SK-N-SH (cell line): Measurements from ENCODE around the gene TAC4. TPM values are rescaled to one million over a fixed set of nuclear protein-coding genes. Genes with fewer than 3 reads are reported as not detected.

Experiments
- CTCF ChIA-PET: fragments of 300-600, 350-600 bp; formaldehyde crosslinking; extraction: SDS; loops from one replicate; lab custom pipeline; 2021; lab: Yijun Ruan, JAX
- POLR2A ChIA-PET: fragments of 350-600 bp; sonication (Branson Sonifier 250); formaldehyde crosslinking; extraction: SDS; loops from one replicate; lab custom pipeline; 2020; ENCODE audit warnings: antibody characterized with exemption, inconsistent platforms; lab: Yijun Ruan, JAX
- DNase-seq: peaks from one replicate; pipeline ENCODE4 v3.0.0; 2012
- H2AFZ ChIP-seq: fragments of 200-600 bp; sonication (generic); 2 replicates; pipeline ENCODE4 v1.8.1; 2016; ENCODE audit warnings: antibody characterized with exemption, mild to moderate bottlenecking, low read depth
- H3F3A ChIP-seq: fragments of 200-600 bp; sonication (generic); replicated peaks from 2 replicates; pipeline ENCODE3; 2016; ENCODE audit warnings: antibody characterized with exemption, mild to moderate bottlenecking; ENCODE audit not compliant: insufficient read depth
- H3K27ac ChIP-seq, 2 experiments: fragments of 200-500 bp in 1 of 2; fragments of 200-600 bp in 1 of 2; sonication (Bioruptor generic) in 1 of 2; sonication (generic), shearing (Covaris generic) in 1 of 2; 2 replicates each; pipeline versions ENCODE4 v1.5.1 to v1.6.1; 2014 to 2016; ENCODE audit warnings: low read depth in 2 of 2, inconsistent platforms in 1 of 2, low read length in 1 of 2, mild to moderate bottlenecking in 1 of 2, mixed read lengths in 1 of 2
- H3K27me3 ChIP-seq: fragments of 200-600 bp; sonication (generic), shearing (Covaris generic); 2 replicates; pipeline ENCODE4 v1.6.1; 2016; ENCODE audit warnings: mixed run types; ENCODE audit not compliant: insufficient read depth
- H3K36me3 ChIP-seq, 2 experiments: fragments of 200-500 bp in 1 of 2; fragments of 200-600 bp in 1 of 2; sonication (Bioruptor generic) in 1 of 2; sonication (generic) in 1 of 2; replicated peaks in 1 of 2; 2 replicates each; pipeline versions ENCODE3 to v1.5.1; 2014 to 2016; ENCODE audit warnings: low read length in 1 of 2, mild to moderate bottlenecking in 1 of 2; ENCODE audit not compliant: insufficient read depth in 2 of 2, control insufficient read depth in 1 of 2
- H3K4me1 ChIP-seq, 2 experiments: fragments of 200-500 bp in 1 of 2; fragments of 200-600 bp in 1 of 2; sonication (Bioruptor generic) in 1 of 2; sonication (generic), shearing (Covaris generic) in 1 of 2; 2 replicates each; pipeline versions ENCODE4 v1.5.1 to v1.6.1; 2014 to 2016; ENCODE audit warnings: low read depth in 1 of 2, low read length in 1 of 2, mixed run types in 1 of 2; ENCODE audit not compliant: insufficient read depth in 2 of 2, control insufficient read depth in 1 of 2
- H3K4me2 ChIP-seq: fragments of 200-600 bp; sonication (generic), shearing (Covaris generic); 2 replicates; pipeline ENCODE4 v1.6.1; 2017; ENCODE audit warnings: mixed run types
- H3K4me3 ChIP-seq, 2 experiments: fragments of 200-500 bp in 1 of 2; fragments of 200-600 bp in 1 of 2; sonication (Bioruptor generic) in 1 of 2; sonication (generic), shearing (Covaris generic) in 1 of 2; 2 replicates each; pipeline versions ENCODE4 v1.5.1 to v1.8.1; 2014 to 2016; ENCODE audit warnings: low read depth in 2 of 2, inconsistent platforms in 1 of 2, low read length in 1 of 2, mild to moderate bottlenecking in 1 of 2, mixed read lengths in 1 of 2, moderate library complexity in 1 of 2
- H3K79me2 ChIP-seq: fragments of 200-600 bp; sonication (generic); 2 replicates; pipeline ENCODE4 v1.8.1; 2017; ENCODE audit warnings: mild to moderate bottlenecking; ENCODE audit not compliant: insufficient read depth
- H3K9ac ChIP-seq: fragments of 200-600 bp; sonication (generic); 2 replicates; pipeline ENCODE4 v1.6.1; 2017; ENCODE audit warnings: mixed run types
- H3K9me2 ChIP-seq: fragments of 200-600 bp; sonication (generic); 2 replicates; pipeline ENCODE4 v1.6.1; 2017; ENCODE audit warnings: mixed run types
- H3K9me3 ChIP-seq: fragments of 200-600 bp; sonication (generic); 2 replicates; pipeline ENCODE4 v1.6.1; 2017; ENCODE audit warnings: mixed run types, mild to moderate bottlenecking, moderate library complexity
- H4K20me1 ChIP-seq: fragments of 200-600 bp; sonication (generic); 2 replicates; pipeline ENCODE4 v1.6.1; 2017; ENCODE audit warnings: mild to moderate bottlenecking, mixed run types; ENCODE audit not compliant: insufficient read depth
- CTCF ChIP-seq: fragments of 200-600 bp; sonication (generic); IDR thresholded peaks from 2 replicates; pipeline ENCODE4 v1.6.1; 2017; ENCODE audit warnings: antibody characterized with exemption, mild to moderate bottlenecking, moderate library complexity
- FOXJ3 ChIP-seq: sonication (generic); formaldehyde crosslinking; IDR thresholded peaks from 2 replicates; pipeline ENCODE4 v1.5.1; 2020; ENCODE audit warnings: mild to moderate bottlenecking, missing genetic modification reagents
- GABPA ChIP-seq: IDR thresholded peaks from 2 replicates; pipeline ENCODE4 v1.4.0; 2012; ENCODE audit warnings: low read depth, mild to moderate bottlenecking
- GATA2 ChIP-seq: sonication (generic); formaldehyde crosslinking; IDR thresholded peaks from 2 replicates; pipeline ENCODE4 v1.5.0; 2020; ENCODE audit warnings: mild to moderate bottlenecking, missing genetic modification reagents
- JUND ChIP-seq: IDR thresholded peaks from 2 replicates; pipeline ENCODE4 v1.4.0; 2012
- MXI1 ChIP-seq: IDR thresholded peaks from 2 replicates; pipeline ENCODE4 v1.6.1; 2012; ENCODE audit warnings: mild to moderate bottlenecking, low read depth, low read length, improper control_type of control experiment
- NRF1 ChIP-seq: IDR thresholded peaks from 2 replicates; pipeline ENCODE4 v1.6.1; 2012; ENCODE audit warnings: low read depth, mild to moderate bottlenecking, low read length
- PBX3 ChIP-seq: IDR thresholded peaks from 2 replicates; pipeline ENCODE4; 2012
- POLR2AphosphoS5 ChIP-seq: IDR thresholded peaks from 2 replicates; pipeline ENCODE4 v1.6.1; 2012; ENCODE audit warnings: low read depth, low read length
- RCOR1 ChIP-seq: fragments of 150-350 bp; IDR thresholded peaks from 2 replicates; pipeline ENCODE4 v1.6.1; 2017; ENCODE audit warnings: antibody characterized with exemption, low read length
- RXRA ChIP-seq: IDR thresholded peaks from 2 replicates; pipeline ENCODE4 v1.4.0; 2012; ENCODE audit warnings: low read depth, mild to moderate bottlenecking, borderline replicate concordance
- SMC3 ChIP-seq: IDR thresholded peaks from 2 replicates; pipeline ENCODE4 v1.6.1; 2012; ENCODE audit warnings: low read depth, low read length, improper control_type of control experiment
- TAF1 ChIP-seq: IDR thresholded peaks from 2 replicates; pipeline ENCODE4 v1.6.1; 2012; ENCODE audit warnings: low read depth, mild to moderate bottlenecking, low read length, moderate library complexity, borderline replicate concordance
- TEAD4 ChIP-seq: IDR thresholded peaks from 2 replicates; pipeline ENCODE4 v1.4.0; 2012; ENCODE audit warnings: mild to moderate bottlenecking, borderline replicate concordance; ENCODE audit not compliant: insufficient read depth
- WGBS: methylation state at CpG from one replicate; pipeline ENCODE4 v1.1.6; 2017; ENCODE audit warnings: low lambda C conversion rate; 5-methylcytosine and 5-hydroxymethylcytosine counted together
- polyA plus RNA-seq, 3 experiments: library from polyadenylated mRNA; depleted of rRNA; stranded (reverse); fragments of >200 nt; gene quantifications; 2 replicates each; pipeline ENCODE4 v1.2.3, GENCODE V29; 2012
- TF ChIP-seq, protein P1 (sequence below): IDR thresholded peaks from 2 replicates; pipeline ENCODE4 v1.4.0; 2012; ENCODE audit warnings: low read depth, borderline replicate concordance
- TF ChIP-seq, protein P2 (sequence below): IDR thresholded peaks from 2 replicates; pipeline ENCODE4 v1.6.1; 2012; ENCODE audit warnings: mild to moderate bottlenecking, low read depth, low read length, moderate library complexity

Gene TAC4
- polyA plus RNA-seq, 1 of the 3 experiments (the other 2 are of a cell fraction), result not detected

DNA sequence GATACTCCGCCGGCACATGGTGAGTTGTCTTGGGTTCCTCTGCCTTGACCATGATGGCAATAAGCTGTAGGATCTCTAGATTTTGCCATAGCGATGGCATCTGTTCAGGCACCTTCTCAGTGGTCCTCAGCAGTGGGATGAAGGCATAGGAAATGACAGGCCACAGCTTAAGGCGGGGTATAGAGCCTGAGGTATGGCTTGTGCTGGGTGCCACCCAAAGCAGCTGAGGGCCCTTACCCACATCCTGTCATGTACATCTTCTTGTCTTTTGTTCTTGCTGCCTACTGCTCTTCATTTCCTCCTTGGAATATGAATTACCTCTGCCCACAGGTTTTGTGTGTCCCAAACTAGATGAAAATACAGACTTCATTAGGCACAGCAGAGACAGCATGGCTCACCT lies 29.9 kb downstream of the TAC4 start:
- no peak overlapping the region for H3K27ac ChIP-seq
- 0 out of 2 replicates have a peak, but pooled peaks cover 7% of the 10 kb centered on the region for H4K20me1 ChIP-seq
- H2AFZ ChIP-seq, result no peak overlapping the region
- H3K4me1 ChIP-seq, result no peaks in the 10 kb centered on the region
- peaks cover 84% of the 10 kb centered on the region in 2 experiments for H3K36me3 ChIP-seq
- CTCF ChIA-PET, result interaction anchor here (1.0 to 2.0 kb wide), 3 partner anchors 33 to 250 kb away, joined by 4 read pairs; no protein-coding TSS in a partner anchor
- H3K4me2 ChIP-seq, result no peak overlapping the region
- no peaks in the 10 kb centered on the region for H3K9me3 ChIP-seq
- no peak for TF ChIP-seq POLR2AphosphoS5
- TF ChIP-seq, protein P1, sequence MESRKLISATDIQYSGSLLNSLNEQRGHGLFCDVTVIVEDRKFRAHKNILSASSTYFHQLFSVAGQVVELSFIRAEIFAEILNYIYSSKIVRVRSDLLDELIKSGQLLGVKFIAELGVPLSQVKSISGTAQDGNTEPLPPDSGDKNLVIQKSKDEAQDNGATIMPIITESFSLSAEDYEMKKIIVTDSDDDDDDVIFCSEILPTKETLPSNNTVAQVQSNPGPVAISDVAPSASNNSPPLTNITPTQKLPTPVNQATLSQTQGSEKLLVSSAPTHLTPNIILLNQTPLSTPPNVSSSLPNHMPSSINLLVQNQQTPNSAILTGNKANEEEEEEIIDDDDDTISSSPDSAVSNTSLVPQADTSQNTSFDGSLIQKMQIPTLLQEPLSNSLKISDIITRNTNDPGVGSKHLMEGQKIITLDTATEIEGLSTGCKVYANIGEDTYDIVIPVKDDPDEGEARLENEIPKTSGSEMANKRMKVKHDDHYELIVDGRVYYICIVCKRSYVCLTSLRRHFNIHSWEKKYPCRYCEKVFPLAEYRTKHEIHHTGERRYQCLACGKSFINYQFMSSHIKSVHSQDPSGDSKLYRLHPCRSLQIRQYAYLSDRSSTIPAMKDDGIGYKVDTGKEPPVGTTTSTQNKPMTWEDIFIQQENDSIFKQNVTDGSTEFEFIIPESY, result no peak
- TF ChIP-seq PBX3, result no peak
- no peak for TF ChIP-seq TEAD4
- TF ChIP-seq RXRA, result no peak
- TF ChIP-seq JUND, result no peak
- TF ChIP-seq TAF1, result no peak
- TF ChIP-seq MXI1, result no peak
- no peak for TF ChIP-seq FOXJ3 (CRISPR knock-in tag)
- no peak for TF ChIP-seq CTCF
- no peak for TF ChIP-seq GABPA
- TF ChIP-seq NRF1, result no peak
- POLR2A ChIA-PET, result no interaction called here
- H3F3A ChIP-seq, result no peaks in the 10 kb centered on the region
- 96% methylated on average over 4 of the region's 4 CpGs for WGBS
- no peaks in the 10 kb centered on the region for H3K9me2 ChIP-seq
- DNase-seq, result no peak
- H3K79me2 ChIP-seq, result peaks cover 15% of the 10 kb centered on the region; the same call in 1 of the 2 replicates
- no peaks in the 10 kb centered on the region for H3K27me3 ChIP-seq
- no peak overlapping the region for H3K4me3 ChIP-seq
- no peak overlapping the region for H3K9ac ChIP-seq

DNA sequence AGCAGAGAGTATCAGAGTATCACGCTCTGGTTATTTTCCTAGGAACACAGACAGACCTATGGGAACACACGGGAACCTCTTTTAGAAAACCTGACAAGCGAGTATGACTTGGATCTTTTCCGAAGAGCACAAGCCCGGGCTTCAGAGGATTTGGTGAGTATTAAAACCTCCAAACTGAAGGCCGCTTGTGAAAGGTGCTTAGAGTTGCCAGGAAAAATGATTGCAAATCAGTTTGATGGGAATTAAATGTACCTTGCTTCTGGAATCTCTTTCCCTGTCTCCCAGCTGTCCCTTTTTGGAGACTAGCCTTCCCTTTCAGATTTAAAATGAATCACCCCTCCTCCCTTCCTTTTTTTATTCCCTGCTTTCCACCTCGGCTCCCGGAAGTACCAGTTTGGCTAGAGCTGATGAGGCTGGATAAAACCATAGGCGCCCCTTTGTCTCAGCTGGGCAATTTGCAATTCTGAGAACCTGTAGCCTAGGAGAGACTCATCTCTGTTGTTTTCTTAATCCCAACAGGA lies 32.0 kb downstream of the TAC4 start:
- Histone ChIP-seq H3K9ac (no peak overlapping the region), H3K9me3 (no peaks in the 10 kb centered on the region), H3K79me2 (peaks cover 15% of the 10 kb centered on the region; the same call in 1 of the 2 replicates), H3K4me3 (no peak overlapping the region), H3K36me3 (peaks cover 74 to 80% of the 10 kb centered on the region in 2 experiments), H3K9me2 (no peaks in the 10 kb centered on the region), H4K20me1 (0 out of 2 replicates have a peak, but pooled peaks cover 7% of the 10 kb centered on the region), H3K4me1 (no peaks in the 10 kb centered on the region), H3K27ac (no peak overlapping the region), H3F3A (no peaks in the 10 kb centered on the region), H2AFZ (no peak overlapping the region), H3K4me2 (no peak overlapping the region), H3K27me3 (no peaks in the 10 kb centered on the region)
- DNase-seq, result no peak
- ChIA-PET POLR2A (no interaction called here), CTCF (interaction anchor here (0.7 to 2.0 kb wide), 9 partner anchors 9 to 259 kb away, joined by 3 to 6 read pairs (median 3); no protein-coding TSS in a partner anchor)
- WGBS, result 93% methylated on average over 9 of the region's 9 CpGs
- no peak for TF ChIP-seq GABPA
- TF ChIP-seq CTCF, result no peak
- TF ChIP-seq GATA2, result no peak
- TF ChIP-seq RCOR1, result no peak
- TF ChIP-seq SMC3, result no peak
- TF ChIP-seq, protein P2, sequence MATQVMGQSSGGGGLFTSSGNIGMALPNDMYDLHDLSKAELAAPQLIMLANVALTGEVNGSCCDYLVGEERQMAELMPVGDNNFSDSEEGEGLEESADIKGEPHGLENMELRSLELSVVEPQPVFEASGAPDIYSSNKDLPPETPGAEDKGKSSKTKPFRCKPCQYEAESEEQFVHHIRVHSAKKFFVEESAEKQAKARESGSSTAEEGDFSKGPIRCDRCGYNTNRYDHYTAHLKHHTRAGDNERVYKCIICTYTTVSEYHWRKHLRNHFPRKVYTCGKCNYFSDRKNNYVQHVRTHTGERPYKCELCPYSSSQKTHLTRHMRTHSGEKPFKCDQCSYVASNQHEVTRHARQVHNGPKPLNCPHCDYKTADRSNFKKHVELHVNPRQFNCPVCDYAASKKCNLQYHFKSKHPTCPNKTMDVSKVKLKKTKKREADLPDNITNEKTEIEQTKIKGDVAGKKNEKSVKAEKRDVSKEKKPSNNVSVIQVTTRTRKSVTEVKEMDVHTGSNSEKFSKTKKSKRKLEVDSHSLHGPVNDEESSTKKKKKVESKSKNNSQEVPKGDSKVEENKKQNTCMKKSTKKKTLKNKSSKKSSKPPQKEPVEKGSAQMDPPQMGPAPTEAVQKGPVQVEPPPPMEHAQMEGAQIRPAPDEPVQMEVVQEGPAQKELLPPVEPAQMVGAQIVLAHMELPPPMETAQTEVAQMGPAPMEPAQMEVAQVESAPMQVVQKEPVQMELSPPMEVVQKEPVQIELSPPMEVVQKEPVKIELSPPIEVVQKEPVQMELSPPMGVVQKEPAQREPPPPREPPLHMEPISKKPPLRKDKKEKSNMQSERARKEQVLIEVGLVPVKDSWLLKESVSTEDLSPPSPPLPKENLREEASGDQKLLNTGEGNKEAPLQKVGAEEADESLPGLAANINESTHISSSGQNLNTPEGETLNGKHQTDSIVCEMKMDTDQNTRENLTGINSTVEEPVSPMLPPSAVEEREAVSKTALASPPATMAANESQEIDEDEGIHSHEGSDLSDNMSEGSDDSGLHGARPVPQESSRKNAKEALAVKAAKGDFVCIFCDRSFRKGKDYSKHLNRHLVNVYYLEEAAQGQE, result no peak
